Vagina (tissue), 2 donors: Measurements from ENCODE around the gene DSE.

Source experiments
- CTCF ChIP-seq, 3 experiments: fragments of 450-650 bp in 2 of 3; fragments of 200-600 bp in 1 of 3; sonication (generic) in 1 of 3; IDR thresholded peaks; one replicate each; pipeline ENCODE4 v1.5.1; 2017 to 2019; ENCODE audit warnings: antibody characterized with exemption in 3 of 3, mild to moderate bottlenecking in 2 of 3, moderate library complexity in 2 of 3
- POLR2A ChIP-seq, 2 donors: fragments of 450-650 bp; IDR thresholded peaks; one replicate each; pipeline ENCODE4 v1.6.1; 2017; ENCODE audit warnings: antibody characterized with exemption in 2 of 2, mild to moderate bottlenecking in 2 of 2, moderate library complexity in 2 of 2
- POLR2AphosphoS5 ChIP-seq, 2 donors: sonication (generic); formaldehyde crosslinking; IDR thresholded peaks; one replicate each; pipeline ENCODE4 v1.9.0; 2017; ENCODE audit warnings: antibody characterized with exemption in 2 of 2, mild to moderate bottlenecking in 2 of 2, low read depth in 1 of 2; ENCODE audit not compliant: insufficient read depth in 1 of 2

DNA sequence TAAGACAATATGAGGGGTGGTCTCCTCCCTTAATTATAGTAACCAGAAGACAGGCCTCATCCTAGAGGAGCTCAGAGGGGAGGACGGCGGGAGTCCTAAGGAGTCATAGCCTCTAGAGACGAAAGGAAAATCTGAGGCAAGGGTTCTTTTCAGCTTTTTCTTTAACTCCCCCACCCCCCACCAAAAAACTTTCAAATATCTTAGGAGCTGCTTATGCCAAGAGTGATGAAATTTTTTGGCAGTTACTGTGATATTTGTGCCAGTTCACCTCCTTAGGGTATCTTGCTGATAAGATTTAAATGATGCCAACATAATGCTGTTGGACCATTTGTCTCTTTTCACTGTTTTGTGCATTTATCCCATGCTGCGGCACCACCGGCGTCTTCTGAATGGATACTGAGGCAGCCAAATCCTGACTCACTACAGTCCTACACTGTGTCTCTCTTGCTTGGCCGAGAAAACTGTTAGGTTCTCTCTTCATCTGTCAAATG, 44.5 kb upstream of the DSE start:
- no peak for TF ChIP-seq POLR2A (IDR thresholded peaks at IDR 0.05)
- no peak for TF ChIP-seq POLR2AphosphoS5 (IDR thresholded peaks at IDR 0.05; ENCODE audit: insufficient read depth in 1 of 2, low read depth in 1 of 2)
- no peak for TF ChIP-seq CTCF (IDR thresholded peaks at IDR 0.05)
